ENCODE results near the gene TFPI2. TPM values are rescaled to one million over a fixed set of nuclear protein-coding genes. Genes with fewer than 3 reads are reported as not detected.
A peak's percentile ranks its signal among the peaks of the same experiment; 100 is the strongest.
"Not testable (repeated sequence)": the region's sequence is repeated elsewhere in the genome, so short reads cannot be mapped to it uniquely, and the experiment has no call there.

TFPI2 gene, protein sequence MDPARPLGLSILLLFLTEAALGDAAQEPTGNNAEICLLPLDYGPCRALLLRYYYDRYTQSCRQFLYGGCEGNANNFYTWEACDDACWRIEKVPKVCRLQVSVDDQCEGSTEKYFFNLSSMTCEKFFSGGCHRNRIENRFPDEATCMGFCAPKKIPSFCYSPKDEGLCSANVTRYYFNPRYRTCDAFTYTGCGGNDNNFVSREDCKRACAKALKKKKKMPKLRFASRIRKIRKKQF
- polyA plus RNA-seq (ENCODE audit: insufficient read length in 4 of 4): 10 to 100 TPM in 3 of 4 donors, 1 to 10 TPM in 1; 7.8 to 18.0 (median 14.3) TPM

DNA sequence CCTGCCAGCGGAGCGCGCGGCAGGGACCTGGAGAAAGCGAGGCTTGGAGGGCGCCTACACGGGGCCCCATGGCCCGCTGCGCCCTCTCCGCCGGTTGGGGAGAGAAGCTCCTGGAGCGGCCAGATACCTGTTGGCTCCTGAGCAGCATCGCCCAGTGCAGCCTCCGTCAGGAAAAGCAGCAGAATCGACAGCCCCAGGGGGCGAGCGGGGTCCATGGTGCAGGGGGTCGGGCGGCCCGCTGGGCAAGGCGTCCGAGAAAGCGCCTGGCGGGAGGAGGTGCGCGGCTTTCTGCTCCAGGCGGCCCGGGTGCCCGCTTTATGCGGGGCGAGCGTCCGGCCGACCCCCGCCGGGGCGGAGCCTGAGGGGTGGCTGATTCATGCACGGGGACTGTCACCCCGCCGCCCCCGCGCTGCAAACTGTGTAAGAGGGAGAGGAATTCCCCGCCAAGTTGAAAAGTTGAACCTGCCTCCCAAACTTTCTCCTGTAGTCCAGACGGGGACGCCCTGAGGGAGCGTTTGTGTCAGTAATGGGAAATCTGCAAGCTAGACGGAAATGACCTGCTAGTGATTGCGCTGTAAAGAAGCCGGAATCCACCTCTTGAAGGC, at the start of gene TFPI2:
Gene TFPI2, minus strand, starts transcription at position 290 of the 605 bp plus-strand sequence. Its CDS starts 75 bp downstream, at position 215.
- peak in 3 of 4 donors; percentile 35 to 54 (median 41) for DNase-seq (ENCODE audit: low read depth in 4 of 4, low spot score in 3 of 4)

DNA sequence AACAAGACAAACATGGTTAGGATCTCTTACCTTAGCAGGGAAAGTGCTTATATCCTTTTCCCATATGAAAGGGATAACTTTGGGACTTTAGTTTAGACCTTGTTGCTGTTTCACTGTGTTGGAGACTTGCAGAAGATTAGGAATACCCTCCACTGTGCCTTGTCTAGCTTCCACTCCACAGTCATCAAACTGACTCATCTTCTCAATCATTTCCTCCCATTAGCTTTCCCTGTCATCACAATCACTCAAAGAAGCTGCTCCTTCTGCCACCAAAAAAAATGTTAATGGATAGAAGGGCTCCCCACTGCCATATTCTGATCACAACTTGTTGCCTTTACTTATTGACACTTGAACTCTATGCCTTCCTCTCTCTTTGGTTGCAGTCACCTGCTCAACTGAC, 47.7 kb upstream of the TFPI2 start:
- no peak for DNase-seq (ENCODE audit: low read depth in 4 of 4, low spot score in 3 of 4)

DNA sequence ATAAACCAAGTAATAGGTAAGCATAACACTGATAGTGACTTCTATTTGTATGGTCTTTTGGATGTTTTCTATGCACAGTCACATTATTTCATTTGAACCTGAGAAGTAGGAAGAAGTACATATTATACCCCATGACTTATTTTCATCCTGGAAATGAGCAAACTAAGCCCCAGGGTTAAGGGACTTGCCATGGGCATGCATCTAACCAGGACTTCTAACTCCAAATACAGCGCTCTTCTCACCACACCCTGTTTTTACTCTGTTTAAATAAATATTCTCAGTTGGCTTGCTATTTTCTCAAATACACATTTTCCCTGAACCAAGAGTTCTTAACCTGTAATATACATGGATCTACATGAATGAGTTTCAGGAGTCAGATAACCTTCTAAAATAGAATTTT, 47.3 kb upstream of the TFPI2 start:
- DNase-seq (ENCODE audit: low read depth in 4 of 4, low spot score in 3 of 4): no peak

DNA sequence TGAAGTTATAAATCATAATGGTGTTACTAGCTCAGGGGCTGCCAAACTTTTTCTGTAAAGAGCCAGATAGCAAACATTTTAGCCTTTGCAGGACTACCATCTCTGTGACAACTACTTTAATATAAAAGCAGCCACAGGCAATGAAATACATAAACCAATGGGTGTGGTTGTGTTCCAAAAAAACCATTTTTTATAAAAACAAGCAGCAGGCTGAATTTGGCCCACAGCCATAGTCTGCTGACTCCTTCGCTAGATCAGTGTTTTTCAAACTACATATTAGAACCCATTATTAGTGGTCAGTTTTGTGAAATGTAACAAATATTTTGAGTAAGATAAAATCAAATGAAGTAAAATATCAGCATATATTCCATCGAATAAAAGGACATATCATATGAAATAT, 44.5 kb upstream of the TFPI2 start:
- DNase-seq (ENCODE audit: low read depth in 4 of 4, low spot score in 3 of 4): no peak

DNA sequence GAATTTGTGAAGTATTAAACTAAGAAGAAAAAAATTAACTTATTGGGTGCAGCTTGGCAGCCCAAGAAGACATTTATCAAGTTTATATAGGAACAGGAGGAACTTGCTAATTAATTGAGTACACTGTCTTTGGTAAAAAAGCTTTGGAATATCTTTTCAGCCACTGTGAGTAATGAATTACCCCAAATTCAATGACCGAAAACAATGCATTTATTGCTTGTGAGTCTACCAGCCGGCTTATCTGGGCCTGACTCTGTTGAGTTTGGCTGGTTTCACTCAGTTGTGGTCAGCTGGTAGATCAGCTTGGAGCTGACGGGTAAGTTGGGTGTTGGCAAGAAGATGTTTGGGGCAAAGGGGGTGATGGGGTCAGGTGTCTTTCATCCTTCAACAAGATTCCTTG, 42.6 kb upstream of the TFPI2 start:
- DNase-seq (ENCODE audit: low read depth in 4 of 4, low spot score in 3 of 4): no peak

DNA sequence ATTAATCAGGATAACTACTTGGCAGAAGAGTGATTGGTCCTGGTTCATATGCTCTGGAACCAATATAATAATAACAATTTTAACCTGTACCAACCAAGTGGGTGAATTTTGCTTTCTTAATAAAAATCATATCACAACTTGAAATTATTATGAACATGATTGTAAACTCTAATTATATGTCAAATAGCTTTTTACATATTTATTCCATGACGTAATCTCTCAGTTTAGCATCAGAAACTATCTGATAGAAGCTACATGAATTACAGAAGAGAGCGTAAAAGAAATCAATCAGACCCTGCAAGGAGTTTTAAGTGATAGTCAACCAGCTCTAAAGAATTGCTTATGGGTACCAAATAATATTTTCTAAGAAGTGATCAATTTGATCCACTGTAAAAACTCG, 41.1 kb upstream of the TFPI2 start:
- DNase-seq (ENCODE audit: low read depth in 4 of 4, low spot score in 3 of 4): no peak

DNA sequence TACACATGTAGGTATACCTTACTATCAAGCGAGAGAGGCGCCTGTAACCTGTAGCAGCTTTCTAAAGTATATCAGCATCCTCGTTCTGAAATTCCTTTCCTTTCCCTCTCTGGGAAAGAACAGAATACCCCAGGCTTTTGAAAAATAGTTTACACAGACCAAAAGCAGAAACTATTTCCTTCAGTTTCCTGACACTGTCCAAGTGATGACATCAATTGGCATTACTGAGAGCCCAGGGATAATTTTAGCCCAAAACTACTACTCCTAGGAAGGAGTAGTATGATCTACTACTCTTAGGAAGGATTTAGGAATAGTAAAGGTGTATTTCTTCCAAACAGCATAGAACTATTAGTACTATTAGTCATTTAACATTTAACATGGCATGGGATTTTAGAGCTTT, 37.0 kb upstream of the TFPI2 start:
- no peak for DNase-seq (ENCODE audit: low read depth in 4 of 4, low spot score in 3 of 4)

DNA sequence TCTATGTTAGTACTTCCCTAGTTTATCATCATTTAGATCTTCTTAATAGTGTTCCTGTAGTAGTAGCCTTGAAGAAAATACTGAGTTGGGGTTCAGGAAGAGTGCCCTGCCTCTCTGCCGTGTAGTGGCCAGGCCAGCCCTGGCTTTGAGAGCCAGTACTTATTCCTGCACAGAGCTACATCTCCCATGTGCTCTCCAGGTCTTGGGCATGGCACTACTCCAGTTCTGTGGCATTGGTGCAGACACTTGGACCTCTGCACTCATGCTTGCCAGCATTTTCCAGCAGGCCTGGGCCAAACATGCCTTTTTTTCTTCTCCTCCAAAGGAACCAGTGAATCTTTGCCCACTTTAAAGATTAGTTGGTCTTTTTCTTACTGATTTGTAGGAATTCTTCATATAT, 36.2 kb upstream of the TFPI2 start:
- DNase-seq (ENCODE audit: low read depth in 4 of 4, low spot score in 3 of 4): no peak

DNA sequence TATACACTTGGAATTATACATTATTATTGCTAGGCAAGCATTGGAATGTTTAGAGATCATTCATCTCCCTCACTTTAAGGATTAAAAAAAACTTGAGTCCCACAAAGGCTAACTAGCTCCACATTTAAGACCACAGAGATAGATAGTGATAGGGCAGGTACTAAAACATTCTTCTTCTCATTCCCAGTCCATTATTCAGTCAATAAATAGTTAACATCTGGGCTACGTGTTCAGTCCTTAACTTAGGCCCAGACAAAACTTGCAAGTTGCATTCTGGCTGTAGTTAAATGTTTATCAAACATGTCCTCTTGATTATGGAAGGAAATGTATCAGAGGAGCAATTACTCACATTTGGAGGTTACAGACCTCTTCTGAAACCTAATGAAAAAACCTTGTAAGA, 33.4 kb upstream of the TFPI2 start:
- DNase-seq (ENCODE audit: low read depth in 4 of 4, low spot score in 3 of 4): no peak

DNA sequence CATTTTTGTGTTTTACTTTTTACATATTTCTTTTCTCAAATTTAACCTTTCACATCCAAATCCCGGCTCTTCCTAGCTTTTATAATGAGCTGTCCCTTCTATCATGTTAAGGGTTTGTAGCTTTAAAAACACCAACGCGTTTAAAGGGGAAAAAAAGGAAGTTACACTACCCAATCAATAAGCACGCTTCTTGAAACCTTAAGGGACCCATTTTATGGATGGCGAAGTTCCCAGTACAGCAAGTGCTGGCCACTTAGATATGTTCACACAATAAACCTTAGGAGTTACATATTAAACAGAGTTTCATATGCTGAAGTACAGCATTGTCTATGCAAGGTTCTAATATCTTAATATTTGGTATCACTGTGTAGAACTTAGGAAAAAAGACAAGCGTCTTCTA, 32.7 kb upstream of the TFPI2 start:
- DNase-seq (ENCODE audit: low read depth in 4 of 4, low spot score in 3 of 4): no peak

DNA sequence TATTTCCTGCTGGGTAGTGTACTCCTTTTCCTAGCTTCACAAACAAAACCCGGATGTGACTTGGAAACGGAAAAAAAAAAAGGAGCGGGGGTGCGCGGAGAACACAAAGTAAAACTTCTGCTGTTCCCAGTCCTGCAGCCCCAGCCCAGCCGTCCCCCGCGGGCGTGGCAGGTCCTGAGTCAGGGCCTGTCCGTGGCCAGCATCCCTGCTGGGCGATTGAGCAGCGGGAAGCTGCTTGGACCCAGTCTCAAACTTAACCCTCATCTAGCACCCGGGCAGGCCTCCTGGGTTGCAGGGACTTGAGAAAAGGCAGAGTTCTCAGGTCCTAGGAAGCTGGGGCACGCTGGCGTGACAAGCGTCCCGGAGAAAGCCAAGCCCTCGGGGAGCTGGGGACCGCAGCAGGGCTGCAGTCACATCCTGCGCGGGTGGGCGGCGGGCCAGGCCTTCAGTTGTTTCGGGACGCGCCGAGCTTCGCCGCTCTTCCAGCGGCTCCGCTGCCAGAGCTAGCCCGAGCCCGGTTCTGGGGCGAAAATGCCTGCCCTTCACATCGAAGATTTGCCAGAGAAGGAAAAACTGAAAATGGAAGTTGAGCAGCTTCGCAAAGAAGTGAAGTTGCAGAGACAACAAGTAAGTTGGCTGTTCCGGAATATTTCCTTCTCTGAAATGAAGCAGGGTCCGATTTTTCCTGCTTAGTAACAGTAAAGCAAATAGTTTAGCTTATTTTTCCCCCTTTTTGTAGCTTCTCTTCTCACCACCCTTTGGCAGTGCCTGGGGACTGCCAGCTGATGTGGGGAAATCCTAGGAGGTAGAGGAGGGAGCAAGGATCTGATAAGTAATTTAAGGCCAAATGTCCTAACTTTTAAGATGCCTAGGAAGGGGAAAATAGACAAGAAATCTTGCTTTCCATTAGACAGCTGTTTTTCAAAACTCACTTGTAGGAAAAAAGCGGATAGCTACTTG, 31.3 kb upstream of the TFPI2 start, which contains the start of gene GNG11:
Gene GNG11, plus strand, starts transcription at position 129 of the 960 bp plus-strand sequence. Its CDS starts 403 bp downstream, at position 532.
- peak in 3 of 4 donors; percentile 56 to 70 (median 61) for DNase-seq (ENCODE audit: low read depth in 4 of 4, low spot score in 3 of 4)

DNA sequence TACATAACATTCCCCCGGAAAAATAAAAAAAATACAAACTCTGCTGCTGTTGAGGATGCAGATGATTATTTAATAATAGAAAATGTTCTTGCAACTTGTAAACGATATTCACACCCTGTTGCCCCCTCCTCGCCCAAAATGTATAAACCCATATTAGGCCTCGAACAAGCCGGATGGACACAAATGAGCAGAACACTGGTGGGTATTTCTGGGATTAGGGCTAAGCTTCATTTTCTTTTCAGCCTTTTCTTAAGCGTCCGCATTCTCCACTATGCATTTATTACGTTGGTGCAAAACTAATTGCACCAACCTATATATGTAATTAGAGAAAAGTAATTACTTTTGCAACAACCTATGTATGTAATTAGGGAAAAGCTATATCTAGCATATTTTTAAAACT, 30.6 kb upstream of the TFPI2 start:
- DNase-seq (ENCODE audit: low read depth in 4 of 4, low spot score in 3 of 4): no peak

DNA sequence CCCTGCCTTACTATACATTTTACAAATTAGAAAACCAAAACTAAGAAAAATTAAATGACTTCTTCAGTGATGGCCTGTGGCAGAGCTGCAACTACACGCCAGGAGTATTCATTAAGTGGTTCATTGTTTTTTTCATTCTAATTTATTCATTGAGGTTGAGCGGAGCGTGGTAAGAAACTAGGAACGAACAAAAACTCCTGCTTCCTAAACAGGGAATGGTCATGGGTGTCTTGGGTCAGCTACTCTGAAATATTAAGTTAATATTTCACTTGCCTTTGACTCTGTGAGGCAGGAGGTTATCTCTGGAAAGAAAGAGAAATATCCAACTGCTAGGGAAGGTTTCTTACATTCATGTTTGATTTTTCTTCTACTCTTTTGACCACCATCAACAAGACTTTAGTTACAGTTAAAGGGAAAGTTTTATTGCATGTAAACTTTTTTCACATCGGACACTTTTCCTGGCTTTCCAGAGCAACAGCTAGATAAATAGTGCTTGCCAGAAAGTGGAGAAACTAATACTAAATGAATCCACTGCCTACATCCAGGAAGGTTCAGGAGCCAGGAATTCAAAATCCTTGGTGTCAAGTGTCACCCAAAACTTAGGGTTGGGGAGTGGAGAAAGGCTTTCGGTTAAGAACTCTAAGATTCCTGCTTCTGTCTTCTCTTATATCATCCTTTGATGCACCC, 30.1 kb upstream of the TFPI2 start:
- DNase-seq (ENCODE audit: low read depth in 4 of 4, low spot score in 3 of 4): no peak

DNA sequence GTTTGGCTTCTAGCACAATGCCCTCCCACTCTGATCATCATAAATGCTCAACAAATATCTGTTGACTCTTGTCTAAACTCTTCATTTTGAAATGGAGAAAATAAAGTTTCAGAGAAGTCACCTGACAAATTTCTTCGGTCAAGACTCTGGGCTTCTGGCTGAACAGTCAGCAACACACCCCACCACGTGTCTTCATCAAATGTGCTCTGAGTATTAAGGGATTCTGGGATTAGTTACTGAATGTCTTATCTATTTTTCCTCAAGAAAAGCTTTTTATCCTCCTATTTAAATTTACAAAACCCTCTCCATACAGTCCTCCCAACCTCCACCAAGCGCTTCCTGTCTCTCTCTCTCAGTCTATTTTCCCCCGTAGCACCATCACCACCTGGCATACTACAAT, 25.8 kb upstream of the TFPI2 start:
- DNase-seq (ENCODE audit: low read depth in 4 of 4, low spot score in 3 of 4): not testable (repeated sequence)

DNA sequence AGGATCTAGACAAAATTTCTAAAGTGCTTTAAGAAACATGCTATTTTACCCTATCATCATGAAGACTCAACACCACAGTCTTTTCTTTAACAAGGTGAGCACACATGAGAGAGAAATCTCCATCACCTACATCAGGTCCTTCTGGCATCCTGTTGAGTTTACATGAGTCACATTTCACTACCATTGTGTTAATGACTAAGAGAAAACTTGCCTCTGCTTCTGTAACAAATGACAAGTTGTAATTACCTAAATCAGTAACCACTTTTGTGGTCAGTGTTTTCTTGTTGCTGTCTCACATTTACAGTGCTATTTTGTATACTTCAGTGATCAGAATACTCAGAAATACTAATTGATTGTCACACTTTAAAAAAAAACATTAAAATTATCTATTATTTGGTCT, 25.3 kb upstream of the TFPI2 start:
- DNase-seq (ENCODE audit: low read depth in 4 of 4, low spot score in 3 of 4): not testable (repeated sequence)

DNA sequence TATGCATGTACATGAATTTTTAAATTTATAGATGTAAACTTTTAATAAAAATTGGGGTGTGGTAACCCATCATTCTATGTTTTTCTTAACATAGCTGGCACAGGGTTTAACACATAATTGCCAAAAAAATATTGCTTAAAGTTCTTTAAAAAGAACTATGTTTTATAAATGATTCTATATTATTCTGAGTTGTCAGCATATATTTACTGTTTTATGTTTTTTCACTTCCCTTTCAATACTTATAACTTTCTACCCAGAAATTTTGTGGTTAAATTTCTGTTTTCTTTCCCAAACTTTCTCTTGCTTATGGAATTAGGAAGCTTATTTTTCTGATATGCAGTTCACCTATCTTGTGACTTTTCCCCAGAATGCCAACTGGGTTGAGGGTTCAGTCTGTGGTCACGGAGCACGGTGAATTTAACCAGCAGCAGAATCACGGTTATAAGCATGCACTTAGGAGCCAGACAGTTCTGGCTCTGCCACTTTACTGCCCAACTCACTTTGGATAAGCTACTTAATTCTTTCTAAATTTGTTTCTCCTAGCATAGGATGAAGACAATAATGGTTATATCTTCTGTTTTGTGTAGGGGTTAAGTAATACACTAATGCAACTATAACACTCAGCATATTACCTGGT, 24.8 kb upstream of the TFPI2 start:
- not testable (repeated sequence) for DNase-seq (ENCODE audit: low read depth in 4 of 4, low spot score in 3 of 4)

DNA sequence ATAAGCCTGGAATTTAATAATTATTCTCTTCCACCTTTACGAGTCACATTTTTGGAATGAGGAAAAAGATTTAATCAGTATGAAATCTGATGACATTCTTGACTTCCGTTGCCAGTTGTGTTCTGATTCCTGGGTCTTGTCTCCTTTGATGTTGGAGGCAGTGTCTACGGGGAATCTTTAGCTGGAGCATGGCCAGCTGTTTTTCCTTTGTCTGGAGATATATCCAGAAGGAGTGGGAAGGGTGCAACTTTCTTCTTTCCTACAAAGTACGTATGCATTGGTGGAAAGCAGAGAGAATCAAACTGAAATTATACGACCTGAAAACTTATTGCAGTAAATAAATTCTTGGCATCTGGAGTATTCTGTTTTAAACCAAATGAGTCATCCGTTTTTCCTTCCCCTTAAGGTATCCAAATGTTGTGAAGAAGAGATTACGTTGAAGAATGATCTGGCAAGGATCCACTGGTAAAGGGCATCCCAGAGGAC, 24.1 kb upstream of the TFPI2 start:
- DNase-seq (ENCODE audit: low read depth in 4 of 4, low spot score in 3 of 4): no peak

DNA sequence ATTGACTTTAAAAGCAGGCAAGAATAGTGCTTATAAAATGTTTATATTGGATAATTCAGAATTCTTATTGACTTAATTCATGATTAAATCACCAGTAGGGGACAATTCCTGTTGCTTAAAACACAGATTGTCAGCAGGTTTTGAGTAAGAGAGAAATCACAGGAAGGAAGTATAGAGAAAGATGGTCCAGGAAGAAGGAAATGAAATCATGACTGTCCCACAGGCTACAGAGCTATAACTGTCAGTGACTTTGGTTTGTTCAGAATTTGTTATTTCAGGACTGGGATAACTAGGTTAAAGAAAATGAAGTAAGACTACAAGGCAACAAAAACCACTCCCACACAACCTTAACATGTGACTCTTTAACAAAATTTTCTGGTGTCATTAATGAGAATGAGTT, 22.6 kb upstream of the TFPI2 start:
- no peak for DNase-seq (ENCODE audit: low read depth in 4 of 4, low spot score in 3 of 4)

DNA sequence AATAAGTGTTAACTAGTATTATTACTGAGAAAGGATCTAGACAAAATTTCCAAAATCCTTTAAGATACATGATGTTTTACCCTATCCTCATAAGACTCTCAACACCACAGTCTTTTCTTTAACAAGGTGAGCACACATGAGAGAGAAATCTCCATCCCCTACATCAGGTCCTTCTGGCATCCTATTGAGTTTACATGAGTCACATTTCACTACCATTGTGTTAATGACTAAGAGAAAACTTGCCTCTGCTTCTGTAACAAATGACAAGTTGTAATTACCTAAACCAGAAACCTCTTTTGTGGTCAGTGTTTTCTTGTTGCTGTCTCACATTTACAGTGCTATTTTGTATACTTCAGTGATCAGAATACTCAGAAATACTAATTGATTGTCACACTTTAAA, 21.1 kb upstream of the TFPI2 start:
- not testable (repeated sequence) for DNase-seq (ENCODE audit: low read depth in 4 of 4, low spot score in 3 of 4)

DNA sequence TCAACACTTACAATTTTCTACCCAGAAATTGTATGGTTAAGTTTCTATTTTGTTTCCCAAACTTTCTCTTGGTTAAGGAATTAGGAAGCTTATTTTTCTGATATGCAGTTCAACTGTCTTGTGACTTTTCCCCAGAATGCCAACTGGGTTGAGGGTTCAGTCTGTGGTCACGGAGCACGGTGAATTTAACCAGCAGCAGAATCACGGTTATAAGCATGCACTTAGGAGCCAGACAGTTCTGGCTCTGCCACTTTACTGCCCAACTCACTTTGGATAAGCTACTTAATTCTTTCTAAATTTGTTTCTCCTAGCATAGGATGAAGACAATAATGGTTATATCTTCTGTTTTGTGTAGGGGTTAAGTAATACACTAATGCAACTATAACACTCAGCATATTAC, 20.7 kb upstream of the TFPI2 start:
- DNase-seq (ENCODE audit: low read depth in 4 of 4, low spot score in 3 of 4): not testable (repeated sequence)

Data from left renal pelvis (tissue), 4 donors.